Caco-2 (cell line): ENCODE measurements around the gene PVRIG. TPM values are rescaled to one million over a fixed set of nuclear protein-coding genes. Genes with fewer than 3 reads are reported as not detected.

Experiments used
- BruUV-seq: library from RNA; stranded (reverse); fragments of 400-500 nt; replicated peaks from 2 replicates; lab custom pipeline; 2021; lab: Mats Ljungman, UMichigan
- CTCF ChIA-PET: fragments of 300-600 bp; sonication (Branson Sonifier 250); formaldehyde crosslinking; loops from one replicate; lab custom pipeline; 2022; ENCODE audit warnings: antibody characterized with exemption; lab: Charles Lee
- POLR2A ChIA-PET: fragments of 300-600 bp; sonication (Branson Sonifier 250); formaldehyde crosslinking; loops from one replicate; lab custom pipeline; 2022; ENCODE audit warnings: antibody characterized with exemption; lab: Charles Lee
- DNase-seq, 2 experiments: peaks; one replicate each; pipeline versions ENCODE4 v3.0.0 to v3.0.0-alpha.2; 2020 to 2022
- H3K27me3 ChIP-seq: replicated peaks from 2 replicates; pipeline ENCODE4 v1.6.0; 2011; ENCODE audit warnings: low read length; ENCODE audit not compliant: control insufficient read depth, insufficient read depth
- H3K36me3 ChIP-seq: 2 replicates; pipeline ENCODE4 v1.5.1; 2011; ENCODE audit warnings: low read length; ENCODE audit not compliant: control insufficient read depth, insufficient read depth
- H3K4me1 ChIP-seq: fragments of 250-450 bp; sonication (Bioruptor Pico); 2 replicates; pipeline ENCODE4 v1.5.1; 2020; ENCODE audit warnings: mild to moderate bottlenecking
- H3K4me3 ChIP-seq: 2 replicates; pipeline ENCODE4 v1.5.1; 2011; ENCODE audit warnings: low read depth, mild to moderate bottlenecking, control low read depth, low read length
- H3K9me3 ChIP-seq: fragments of 250-450 bp; sonication (Bioruptor Pico); 2 replicates; pipeline ENCODE4 v1.5.1; 2020; ENCODE audit warnings: mild to moderate bottlenecking, moderate library complexity
- H3K27ac Mint-ChIP-seq: one replicate; pipeline ENCODE4 v1.8.0; 2022; ENCODE audit warnings: mixed read lengths; ENCODE audit not compliant: unreplicated experiment
- H3K27me3 Mint-ChIP-seq: one replicate; pipeline ENCODE4 v1.8.0; 2022; ENCODE audit warnings: mixed read lengths; ENCODE audit not compliant: insufficient read depth, unreplicated experiment
- H3K36me3 Mint-ChIP-seq: one replicate; pipeline ENCODE4 v1.8.0; 2022; ENCODE audit warnings: mild to moderate bottlenecking, mixed read lengths; ENCODE audit not compliant: insufficient read depth, unreplicated experiment
- H3K4me1 Mint-ChIP-seq: one replicate; pipeline ENCODE4 v1.8.0; 2022; ENCODE audit warnings: low read depth, mixed read lengths; ENCODE audit not compliant: unreplicated experiment
- H3K4me3 Mint-ChIP-seq: one replicate; pipeline ENCODE4 v1.8.0; 2022; ENCODE audit warnings: mild to moderate bottlenecking, moderate library complexity, mixed read lengths; ENCODE audit not compliant: unreplicated experiment
- H3K9me3 Mint-ChIP-seq: one replicate; pipeline ENCODE4 v1.8.0; 2022; ENCODE audit warnings: mixed read lengths; ENCODE audit not compliant: unreplicated experiment
- CTCF ChIP-seq, 2 experiments: fragments of 200-600 bp in 1 of 2; IDR thresholded peaks; 1 replicate in 1 of 2; 2 replicates in 1 of 2; pipeline versions ENCODE4 v1.5.1 to v1.8.0; 2011 to 2022; ENCODE audit warnings: antibody characterized with exemption in 1 of 2, control low read depth in 1 of 2, inconsistent platforms in 1 of 2, low read depth in 1 of 2, low read length in 1 of 2, mild to moderate bottlenecking in 1 of 2, moderate library complexity in 1 of 2; ENCODE audit not compliant: insufficient read depth in 1 of 2, severe bottlenecking in 1 of 2, unreplicated experiment in 1 of 2
- intact Hi-C: fragments of 100-400 bp; cut with micrococcal nuclease; formaldehyde crosslinking; loops from one replicate; pipeline ENCODE4 v1.10.0; 2022; ENCODE audit not compliant: unreplicated experiment
- total RNA-seq: library from RNA; stranded (reverse); gene quantifications from 2 replicates; pipeline ENCODE4 v1.2.3, GENCODE V29; 2022

The PVRIG gene
- total RNA-seq, 1 experiment from 2014 or later = not detected

GRCh38 chr7:100220586-100221230 is 959 bp downstream of the PVRIG start:
- TF ChIP-seq CTCF (IDR thresholded peaks at IDR 0.05; ENCODE audit: insufficient read depth in 1 of 2, low read depth in 1 of 2, low read length in 1 of 2, severe bottlenecking in 1 of 2, unreplicated experiment in 1 of 2) = no peak
- no peak for DNase-seq
- H3K4me1 Mint-ChIP-seq = no peaks in the 10 kb centered on the region
- intact Hi-C loops = no loop called here
- ChIA-PET POLR2A (no interaction called here), CTCF (no interaction called here)
- H3K9me3 ChIP-seq = no peaks in the 10 kb centered on the region
- H3K4me3 ChIP-seq = no peak overlapping the region
- H3K4me1 ChIP-seq = no peaks in the 10 kb centered on the region
- no peak overlapping the region for H3K4me3 Mint-ChIP-seq
- H3K27ac Mint-ChIP-seq = no peak overlapping the region
- H3K36me3 ChIP-seq = no peaks in the 10 kb centered on the region
- H3K36me3 Mint-ChIP-seq = peaks cover 15% of the 10 kb centered on the region
- H3K27me3 Mint-ChIP-seq = no peaks in the 10 kb centered on the region
- no peaks in the 10 kb centered on the region for H3K9me3 Mint-ChIP-seq
- H3K27me3 ChIP-seq = no peaks in the 10 kb centered on the region
- no TSS peak for BruUV-seq

GRCh38 chr7:100221231-100221718 is 1.5 kb downstream of the PVRIG start:
- H3K9me3 Mint-ChIP-seq = no peaks in the 10 kb centered on the region

GRCh38 chr7:100221767-100222444 is 2.2 kb downstream of the PVRIG start:
- POLR2A ChIA-PET = no interaction called here
- no peak overlapping the region for H3K27ac Mint-ChIP-seq
- Histone ChIP-seq H3K9me3 (no peaks in the 10 kb centered on the region), H3K27me3 (no peaks in the 10 kb centered on the region), H3K4me1 (no peaks in the 10 kb centered on the region), H3K36me3 (no peaks in the 10 kb centered on the region), H3K4me3 (no peak overlapping the region)
- H3K9me3 Mint-ChIP-seq = no peaks in the 10 kb centered on the region
- peaks cover 20% of the 10 kb centered on the region for H3K36me3 Mint-ChIP-seq
- H3K4me1 Mint-ChIP-seq = no peaks in the 10 kb centered on the region
- DNase-seq = no peak
- no peak overlapping the region for H3K4me3 Mint-ChIP-seq
- no peak for TF ChIP-seq CTCF (IDR thresholded peaks at IDR 0.05; ENCODE audit: insufficient read depth in 1 of 2, low read depth in 1 of 2, low read length in 1 of 2, severe bottlenecking in 1 of 2, unreplicated experiment in 1 of 2)
- intact Hi-C loops = no loop called here
- CTCF ChIA-PET = no interaction called here
- no peaks in the 10 kb centered on the region for H3K27me3 Mint-ChIP-seq
- BruUV-seq = no TSS peak

More at GRCh38 chr7:100221231-100221718, 1.5 kb downstream of the PVRIG start:
- ChIA-PET CTCF (no interaction called here), POLR2A (no interaction called here)
- Histone ChIP-seq H3K4me3 (no peak overlapping the region), H3K9me3 (no peaks in the 10 kb centered on the region), H3K27me3 (no peaks in the 10 kb centered on the region), H3K4me1 (no peaks in the 10 kb centered on the region), H3K36me3 (no peaks in the 10 kb centered on the region)
- no peak overlapping the region for H3K27ac Mint-ChIP-seq
- no peaks in the 10 kb centered on the region for H3K4me1 Mint-ChIP-seq
- peaks cover 18% of the 10 kb centered on the region for H3K36me3 Mint-ChIP-seq
- no peaks in the 10 kb centered on the region for H3K27me3 Mint-ChIP-seq
- no peak for DNase-seq
- no peak overlapping the region for H3K4me3 Mint-ChIP-seq
- BruUV-seq = no TSS peak
- intact Hi-C loops = no loop called here
- no peak for TF ChIP-seq CTCF (IDR thresholded peaks at IDR 0.05; ENCODE audit: insufficient read depth in 1 of 2, low read depth in 1 of 2, low read length in 1 of 2, severe bottlenecking in 1 of 2, unreplicated experiment in 1 of 2)
